ENCODE measurements around the gene RBM6. TPM values are rescaled to one million over a fixed set of nuclear protein-coding genes. Genes with fewer than 3 reads are reported as not detected.
"Not testable (repeated sequence)": the region's sequence is repeated elsewhere in the genome, so short reads cannot be mapped to it uniquely, and the experiment has no call there.

RBM6 gene
- total RNA-seq, 2 donors from 2014 or later, result 75.5 to 88.4 TPM

GRCh38 chr3:49908373-49909199 lies 31.4 kb upstream of the RBM6 start:
- Mint-ChIP-seq H3K4me1 (peaks cover 7% of the 10 kb centered on the region), H3K4me3 (no peak overlapping the region), H3K9me3 (no peaks in the 10 kb centered on the region), H3K27me3 (no peaks in the 10 kb centered on the region), H3K36me3 (ENCODE audit: low read depth) (peaks cover 8% of the 10 kb centered on the region), H3K27ac (no peak overlapping the region)
- ATAC-seq (replicated peaks), result no peak

GRCh38 chr3:49910409-49911123 lies 29.4 kb upstream of the RBM6 start:
- Mint-ChIP-seq H3K27ac (no peak overlapping the region), H3K9me3 (no peaks in the 10 kb centered on the region), H3K27me3 (no peaks in the 10 kb centered on the region), H3K4me3 (no peak overlapping the region), H3K4me1 (peaks cover 6% of the 10 kb centered on the region), H3K36me3 (ENCODE audit: low read depth) (peaks cover 8% of the 10 kb centered on the region)
- no peak for ATAC-seq (replicated peaks)

- Mint-ChIP-seq H3K4me1 (peaks cover 1% of the 10 kb centered on the region), H3K36me3 (ENCODE audit: low read depth) (peaks cover 8% of the 10 kb centered on the region), H3K27ac (no peak overlapping the region), H3K9me3 (no peaks in the 10 kb centered on the region), H3K4me3 (no peak overlapping the region), H3K27me3 (no peaks in the 10 kb centered on the region)
- ATAC-seq (replicated peaks), result no peak
Observed at GRCh38 chr3:49911124-49911420, 28.9 kb upstream of the RBM6 start.

GRCh38 chr3:49911611-49912010 lies 28.3 kb upstream of the RBM6 start:
- H3K27ac Mint-ChIP-seq, result no peak overlapping the region
- H3K36me3 Mint-ChIP-seq (ENCODE audit: low read depth), result peaks cover 8% of the 10 kb centered on the region
- H3K4me3 Mint-ChIP-seq, result no peak overlapping the region
- no peaks in the 10 kb centered on the region for H3K9me3 Mint-ChIP-seq
- H3K27me3 Mint-ChIP-seq, result no peaks in the 10 kb centered on the region
- H3K4me1 Mint-ChIP-seq, result no peaks in the 10 kb centered on the region
- ATAC-seq (replicated peaks), result no peak

- no peak for ATAC-seq (replicated peaks)
- H3K27me3 Mint-ChIP-seq, result no peaks in the 10 kb centered on the region
- no peak overlapping the region for H3K4me3 Mint-ChIP-seq
- no peaks in the 10 kb centered on the region for H3K4me1 Mint-ChIP-seq
- H3K9me3 Mint-ChIP-seq, result no peaks in the 10 kb centered on the region
- no peak overlapping the region for H3K27ac Mint-ChIP-seq
- H3K36me3 Mint-ChIP-seq (ENCODE audit: low read depth), result peaks cover 8% of the 10 kb centered on the region
Observed at GRCh38 chr3:49912881-49913281, 27.1 kb upstream of the RBM6 start.

- H3K4me1 Mint-ChIP-seq, result no peaks in the 10 kb centered on the region
- peaks cover 7% of the 10 kb centered on the region for H3K36me3 Mint-ChIP-seq (ENCODE audit: low read depth)
- H3K9me3 Mint-ChIP-seq, result no peaks in the 10 kb centered on the region
- ATAC-seq (replicated peaks), result no peak
- H3K27me3 Mint-ChIP-seq, result no peaks in the 10 kb centered on the region
- no peak overlapping the region for H3K27ac Mint-ChIP-seq
- no peak overlapping the region for H3K4me3 Mint-ChIP-seq
Observed at GRCh38 chr3:49914906-49915305, 25.0 kb upstream of the RBM6 start.

- H3K4me1 Mint-ChIP-seq, result no peaks in the 10 kb centered on the region
- no peaks in the 10 kb centered on the region for H3K27me3 Mint-ChIP-seq
- peak overlapping the region; percentile 62 for H3K27ac Mint-ChIP-seq
- H3K36me3 Mint-ChIP-seq (ENCODE audit: low read depth), result peaks cover 8% of the 10 kb centered on the region
- ATAC-seq (replicated peaks), result no peak
- H3K4me3 Mint-ChIP-seq, result no peak overlapping the region
- no peaks in the 10 kb centered on the region for H3K9me3 Mint-ChIP-seq
Observed at GRCh38 chr3:49916686-49917085, 23.3 kb upstream of the RBM6 start.

GRCh38 chr3:49917806-49918590 lies 22.0 kb upstream of the RBM6 start:
- not testable (repeated sequence) for H3K27ac Mint-ChIP-seq; H3K36me3 Mint-ChIP-seq (ENCODE audit: low read depth); H3K27me3 Mint-ChIP-seq; H3K4me3 Mint-ChIP-seq; ATAC-seq (replicated peaks); H3K4me1 Mint-ChIP-seq; H3K9me3 Mint-ChIP-seq

DNA sequence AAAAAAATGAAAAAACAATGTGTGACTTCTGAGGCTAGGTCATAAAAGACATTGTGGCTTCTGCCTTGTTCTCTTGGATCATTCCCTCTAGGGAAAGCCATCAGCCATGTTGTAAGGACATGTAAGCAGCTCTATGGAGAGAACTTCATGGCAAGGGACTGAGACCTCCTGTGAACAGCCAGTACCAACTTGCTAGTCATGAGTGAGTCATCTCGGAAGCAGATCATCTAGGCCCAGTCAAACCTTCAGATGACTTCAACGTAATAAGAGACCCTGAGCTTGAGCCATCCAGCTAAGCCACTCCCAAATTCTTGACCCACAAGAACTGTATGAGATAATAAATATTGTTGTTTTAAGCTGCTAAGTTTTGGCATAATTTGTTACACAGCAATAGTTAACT lies 15.3 kb upstream of the RBM6 start:
- peaks cover 7% of the 10 kb centered on the region for H3K36me3 Mint-ChIP-seq (ENCODE audit: low read depth)
- no peak for ATAC-seq (replicated peaks)
- H3K4me3 Mint-ChIP-seq, result no peak overlapping the region
- H3K27me3 Mint-ChIP-seq, result no peaks in the 10 kb centered on the region
- H3K27ac Mint-ChIP-seq, result no peak overlapping the region
- H3K4me1 Mint-ChIP-seq, result peaks cover 7% of the 10 kb centered on the region
- H3K9me3 Mint-ChIP-seq, result no peaks in the 10 kb centered on the region

DNA sequence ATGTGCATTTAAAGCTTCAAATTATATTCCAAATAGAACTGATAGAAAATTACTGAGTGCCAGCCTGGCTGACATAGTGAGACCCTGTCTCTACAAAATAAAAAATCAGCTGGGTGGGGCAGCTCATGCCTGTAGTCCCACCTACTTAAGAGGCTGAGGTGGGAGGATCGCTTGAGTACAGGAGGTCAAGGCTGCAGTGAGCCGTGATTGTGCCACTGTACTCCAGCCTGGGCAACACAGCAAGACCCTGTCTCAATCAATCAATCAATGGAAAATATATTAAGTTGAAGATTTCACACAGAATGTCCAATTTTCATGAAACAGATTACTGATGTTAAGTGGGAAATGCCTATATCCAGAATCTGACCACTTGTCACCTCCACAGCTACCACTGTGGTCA lies 14.5 kb upstream of the RBM6 start:
- no peaks in the 10 kb centered on the region for H3K27me3 Mint-ChIP-seq
- H3K27ac Mint-ChIP-seq, result peak overlapping the region; percentile 20
- H3K36me3 Mint-ChIP-seq (ENCODE audit: low read depth), result no peaks in the 10 kb centered on the region
- peaks cover 7% of the 10 kb centered on the region for H3K4me1 Mint-ChIP-seq
- ATAC-seq (replicated peaks), result no peak
- H3K4me3 Mint-ChIP-seq, result no peak overlapping the region
- no peaks in the 10 kb centered on the region for H3K9me3 Mint-ChIP-seq

DNA sequence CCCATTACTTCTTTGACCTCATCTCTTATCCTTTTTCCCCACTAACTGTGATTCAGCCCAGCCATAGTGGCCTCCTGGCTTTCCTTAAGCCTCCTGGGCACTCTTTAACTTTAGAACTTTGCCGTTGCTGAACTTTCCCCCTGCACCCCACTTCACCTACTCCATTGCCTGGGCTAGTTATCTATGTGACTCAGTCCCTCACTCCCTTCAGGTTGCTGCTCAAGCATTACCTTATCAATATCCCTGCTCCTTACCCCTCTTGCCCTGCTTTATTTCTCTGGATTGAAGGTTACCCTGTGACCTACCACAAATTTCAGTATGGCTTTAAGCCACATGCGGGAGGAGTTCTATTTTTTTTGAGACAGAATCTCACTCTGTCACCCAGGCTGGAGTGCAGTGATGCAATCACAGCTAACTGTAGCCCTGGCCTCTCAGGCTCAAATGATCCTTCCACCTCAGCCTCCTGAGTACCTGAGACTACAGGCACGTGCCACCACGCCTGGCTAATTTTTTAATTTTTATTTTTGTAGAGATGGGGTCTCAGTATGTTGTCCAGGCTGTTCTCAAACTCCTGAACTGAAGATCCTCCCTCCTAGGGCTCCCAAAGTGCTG lies 13.7 kb upstream of the RBM6 start:
- ATAC-seq (replicated peaks), result no peak
- H3K4me3 Mint-ChIP-seq, result no peak overlapping the region
- no peaks in the 10 kb centered on the region for H3K9me3 Mint-ChIP-seq
- no peaks in the 10 kb centered on the region for H3K36me3 Mint-ChIP-seq (ENCODE audit: low read depth)
- H3K4me1 Mint-ChIP-seq, result peaks cover 7% of the 10 kb centered on the region
- no peaks in the 10 kb centered on the region for H3K27me3 Mint-ChIP-seq
- peak overlapping the region; percentile 20 for H3K27ac Mint-ChIP-seq

GRCh38 chr3:49927798-49928197 lies 12.2 kb upstream of the RBM6 start:
- no peaks in the 10 kb centered on the region for H3K27me3 Mint-ChIP-seq

GRCh38 chr3:49928481-49929017 lies 11.4 kb upstream of the RBM6 start:
- Mint-ChIP-seq H3K27me3 (no peaks in the 10 kb centered on the region), H3K36me3 (ENCODE audit: low read depth) (no peaks in the 10 kb centered on the region), H3K27ac (peak overlapping the region; percentile 94), H3K4me3 (peak overlapping the region; percentile 88), H3K9me3 (no peaks in the 10 kb centered on the region), H3K4me1 (peaks cover 7% of the 10 kb centered on the region)
- ATAC-seq (replicated peaks), result no peak

More at GRCh38 chr3:49927798-49928197, 12.2 kb upstream of the RBM6 start:
- peak overlapping the region; percentile 94 for H3K27ac Mint-ChIP-seq
- no peak for ATAC-seq (replicated peaks)
- H3K9me3 Mint-ChIP-seq, result no peaks in the 10 kb centered on the region
- no peaks in the 10 kb centered on the region for H3K36me3 Mint-ChIP-seq (ENCODE audit: low read depth)
- H3K4me3 Mint-ChIP-seq, result no peak overlapping the region
- peaks cover 7% of the 10 kb centered on the region for H3K4me1 Mint-ChIP-seq

Measured in activated T-helper 17 cell treated with anti-CD3 and anti-CD28 coated beads, Interleukin-2, amount 50 U/mL, for 72 hours (primary cell).